HG03457 (cell line): ENCODE results near the gene PBX1.

Source experiments
- ATAC-seq: cut with Tn5 transposase; IDR thresholded peaks from one replicate; pipeline ENCODE4 v1.9.1; 2021; ENCODE audit warnings: moderate number of reproducible peaks; ENCODE audit not compliant: unreplicated experiment

Gene PBX1

DNA sequence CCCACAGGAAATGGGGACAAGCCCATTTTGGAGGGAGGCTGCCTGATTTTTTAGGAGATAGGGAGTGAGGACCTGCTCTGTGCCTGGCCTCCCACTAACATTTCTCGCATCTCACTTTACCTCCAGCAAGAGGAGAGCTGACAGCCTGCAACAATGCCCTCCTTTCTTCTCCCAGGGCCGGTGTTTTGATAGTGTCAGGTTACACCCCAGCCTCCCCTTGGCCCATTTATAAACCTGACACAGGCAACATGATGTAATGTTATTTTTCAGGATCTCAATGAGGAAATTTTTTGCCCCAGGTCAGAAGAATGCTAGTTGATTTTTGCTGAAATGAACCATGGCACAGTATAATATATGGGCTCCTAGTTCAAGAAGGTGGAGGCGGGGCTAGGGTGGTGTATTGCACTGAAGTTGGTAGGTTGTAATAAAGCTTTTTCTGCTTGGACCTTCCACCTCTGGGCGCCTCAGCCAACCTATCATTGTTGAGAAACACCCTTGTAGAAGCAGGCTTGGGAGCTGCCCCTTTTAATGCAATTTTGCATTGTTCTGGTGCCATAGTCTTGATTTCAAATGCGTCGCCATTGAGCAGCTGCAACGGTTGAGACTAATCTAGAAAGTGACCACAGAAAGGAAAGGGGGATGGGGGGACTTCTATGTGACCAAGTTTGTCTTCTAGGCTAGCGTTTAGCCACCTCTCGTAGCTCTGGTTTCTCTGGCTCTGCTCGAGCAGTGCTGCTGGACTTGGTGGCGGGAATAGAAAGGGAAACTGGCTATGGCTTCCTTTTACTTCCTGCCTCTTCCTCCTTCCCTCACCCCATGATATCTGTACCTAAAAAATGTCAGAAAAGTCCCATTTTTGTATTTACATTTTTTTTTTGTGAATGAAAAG, 53.0 kb downstream of the PBX1 start:
- no peak for ATAC-seq

- no peak for ATAC-seq
Observed at GRCh38 chr1:164613176-164613575, 54.2 kb downstream of the PBX1 start.

DNA sequence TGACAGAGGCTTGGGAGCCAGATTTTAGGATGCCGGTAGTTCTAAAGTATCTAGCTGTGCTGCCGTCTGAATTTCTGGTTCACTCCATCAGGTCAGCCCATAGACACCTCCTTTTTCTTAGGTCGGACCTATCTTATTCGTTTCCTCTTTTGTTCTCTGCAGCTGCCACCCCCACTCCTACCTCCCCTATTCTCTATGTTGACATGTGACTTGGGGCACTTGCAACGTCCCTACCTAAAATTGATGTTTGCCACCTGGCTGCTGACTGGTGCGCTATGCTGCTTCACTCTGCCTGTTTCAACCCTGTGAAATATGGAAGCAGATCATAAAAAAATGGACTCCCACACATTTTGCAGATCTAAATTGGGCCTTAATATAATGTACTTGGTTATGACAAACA, 55.3 kb downstream of the PBX1 start:
- no peak for ATAC-seq

GRCh38 chr1:164617377-164618201, 58.6 kb downstream of the PBX1 start:
- ATAC-seq = no peak

- ATAC-seq = no peak
Observed at GRCh38 chr1:164618202-164618564, 59.2 kb downstream of the PBX1 start.

- ATAC-seq = no peak
Observed at GRCh38 chr1:164619006-164619784, 60.2 kb downstream of the PBX1 start.

DNA sequence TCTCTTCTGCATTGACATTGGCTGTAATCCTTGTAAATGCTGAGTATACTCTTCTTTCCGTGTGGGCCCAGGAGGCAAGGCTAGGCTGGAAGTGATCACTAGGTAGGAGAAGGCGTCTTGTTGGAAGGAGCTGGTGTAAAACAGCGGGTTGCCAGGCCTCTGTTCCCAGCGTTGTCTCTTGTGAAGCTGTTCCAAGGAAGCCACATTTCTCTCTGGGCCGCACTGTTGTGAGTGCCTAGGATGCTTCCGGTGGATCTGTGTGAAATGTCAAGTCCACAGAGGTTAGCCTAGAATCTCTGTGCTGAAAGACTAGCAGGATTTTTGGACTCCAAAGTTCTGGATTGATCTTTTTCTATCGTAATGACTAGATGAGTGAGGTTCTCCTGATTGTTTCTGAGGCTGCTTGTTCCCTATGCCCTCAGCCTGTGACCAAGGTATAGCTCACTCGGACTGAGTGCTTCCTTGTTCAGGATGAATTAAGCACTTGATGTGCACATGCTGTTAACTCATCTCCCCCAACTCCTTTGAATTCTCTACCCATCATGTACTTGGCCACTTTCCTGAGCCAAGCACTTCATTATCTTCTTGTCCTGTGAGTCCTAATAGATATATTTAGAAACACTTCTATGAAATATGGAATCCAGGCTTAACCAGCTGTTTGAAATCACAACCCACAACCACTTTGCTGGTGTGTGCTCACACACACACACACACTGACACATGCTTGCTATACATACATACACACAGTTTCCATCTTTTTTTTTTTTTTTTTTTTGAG, 63.3 kb downstream of the PBX1 start:
- ATAC-seq = no peak

GRCh38 chr1:164623805-164624204, 64.8 kb downstream of the PBX1 start:
- no peak for ATAC-seq

GRCh38 chr1:164624400-164624799, 65.4 kb downstream of the PBX1 start:
- no peak for ATAC-seq

DNA sequence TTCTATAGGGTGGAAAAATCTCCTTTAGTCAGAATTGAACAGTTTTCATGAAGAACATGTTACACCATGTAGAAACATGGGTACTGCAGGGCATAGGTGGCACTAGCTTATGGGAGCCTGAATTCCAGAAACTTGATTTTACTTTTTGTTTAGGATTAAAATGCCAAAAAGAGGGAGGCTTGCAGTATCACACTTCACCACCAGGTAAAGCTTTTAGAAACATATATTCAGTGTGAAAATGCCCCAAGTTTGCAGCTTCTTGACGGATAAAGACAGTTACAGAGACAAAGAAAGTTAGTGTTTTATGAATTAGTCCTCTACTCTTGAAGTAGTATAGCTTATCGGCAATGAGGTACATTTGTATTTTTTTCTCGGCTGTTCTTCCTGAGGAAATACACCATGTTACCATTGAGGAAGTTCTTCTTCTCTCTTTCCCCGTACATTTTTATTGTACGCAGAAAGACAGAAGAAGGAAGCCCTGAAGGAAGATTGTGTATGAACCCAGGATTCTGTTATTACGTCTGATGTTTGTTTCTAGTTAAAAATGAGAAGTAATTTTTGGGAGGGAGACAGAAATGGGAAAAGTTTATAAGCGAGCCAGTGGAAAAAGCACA, 66.1 kb downstream of the PBX1 start:
- ATAC-seq = no peak

- no peak for ATAC-seq
Observed at GRCh38 chr1:164628772-164629171, 69.8 kb downstream of the PBX1 start.

GRCh38 chr1:164629971-164630370, 71.0 kb downstream of the PBX1 start:
- ATAC-seq = no peak

DNA sequence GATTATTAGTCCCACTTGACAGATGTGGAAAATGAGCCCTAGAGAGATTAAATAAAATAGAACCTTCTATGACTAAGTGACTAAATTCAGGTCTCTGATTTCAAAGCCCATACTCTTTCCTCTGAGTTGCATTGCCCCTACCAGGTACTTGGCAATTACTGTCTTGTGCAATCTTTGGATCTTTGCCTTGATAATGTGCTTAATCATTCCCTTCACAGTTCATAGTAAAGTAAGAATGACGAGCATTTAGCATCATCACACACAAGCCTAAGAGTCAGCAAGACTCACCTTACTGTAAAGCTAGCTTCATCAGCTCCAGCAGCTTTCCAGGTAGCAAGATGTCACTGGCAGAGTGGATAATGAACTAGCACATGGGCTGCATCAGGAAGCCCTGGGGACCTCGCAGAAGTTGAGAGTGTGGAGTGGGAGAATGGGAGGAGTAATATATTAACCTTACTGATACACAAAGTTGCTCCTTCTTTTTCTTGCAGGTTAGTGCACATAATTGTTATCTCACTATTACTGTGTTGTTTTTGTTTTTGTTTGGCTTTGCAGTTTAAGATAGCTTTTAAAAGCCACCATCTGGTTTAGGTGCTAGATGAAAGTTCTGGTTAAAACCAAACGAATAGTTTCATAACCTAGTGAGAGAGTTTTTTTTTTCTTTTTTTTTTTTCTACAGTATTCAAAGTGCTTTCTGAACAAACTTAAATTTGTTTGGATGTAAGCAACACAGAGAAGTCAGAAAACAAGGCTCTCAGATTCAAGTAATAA, 71.8 kb downstream of the PBX1 start:
- ATAC-seq = no peak

- no peak for ATAC-seq
Observed at GRCh38 chr1:164631751-164632150, 72.8 kb downstream of the PBX1 start.

DNA sequence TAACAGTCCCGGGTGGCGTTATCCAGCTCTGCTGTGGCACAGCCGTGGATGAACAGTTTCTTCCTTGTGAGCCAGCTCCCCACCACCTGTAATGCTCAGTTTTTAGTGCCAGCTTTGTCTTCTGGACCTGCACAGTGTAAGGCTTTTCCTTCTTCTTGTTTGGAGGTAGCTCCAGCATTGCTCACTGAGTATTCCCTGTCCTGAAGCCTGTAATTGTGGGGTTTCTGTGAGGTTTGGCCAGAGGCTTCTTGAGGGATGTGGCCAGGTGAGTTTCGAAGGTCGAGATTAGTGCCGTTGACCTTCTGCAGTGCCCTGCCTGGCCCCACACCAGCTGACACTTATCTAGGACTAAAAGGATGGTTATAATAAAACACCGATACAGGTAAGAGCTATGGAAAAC, 75.0 kb downstream of the PBX1 start:
- no peak for ATAC-seq

- ATAC-seq = no peak
Observed at GRCh38 chr1:164635059-164635802, 76.2 kb downstream of the PBX1 start.

DNA sequence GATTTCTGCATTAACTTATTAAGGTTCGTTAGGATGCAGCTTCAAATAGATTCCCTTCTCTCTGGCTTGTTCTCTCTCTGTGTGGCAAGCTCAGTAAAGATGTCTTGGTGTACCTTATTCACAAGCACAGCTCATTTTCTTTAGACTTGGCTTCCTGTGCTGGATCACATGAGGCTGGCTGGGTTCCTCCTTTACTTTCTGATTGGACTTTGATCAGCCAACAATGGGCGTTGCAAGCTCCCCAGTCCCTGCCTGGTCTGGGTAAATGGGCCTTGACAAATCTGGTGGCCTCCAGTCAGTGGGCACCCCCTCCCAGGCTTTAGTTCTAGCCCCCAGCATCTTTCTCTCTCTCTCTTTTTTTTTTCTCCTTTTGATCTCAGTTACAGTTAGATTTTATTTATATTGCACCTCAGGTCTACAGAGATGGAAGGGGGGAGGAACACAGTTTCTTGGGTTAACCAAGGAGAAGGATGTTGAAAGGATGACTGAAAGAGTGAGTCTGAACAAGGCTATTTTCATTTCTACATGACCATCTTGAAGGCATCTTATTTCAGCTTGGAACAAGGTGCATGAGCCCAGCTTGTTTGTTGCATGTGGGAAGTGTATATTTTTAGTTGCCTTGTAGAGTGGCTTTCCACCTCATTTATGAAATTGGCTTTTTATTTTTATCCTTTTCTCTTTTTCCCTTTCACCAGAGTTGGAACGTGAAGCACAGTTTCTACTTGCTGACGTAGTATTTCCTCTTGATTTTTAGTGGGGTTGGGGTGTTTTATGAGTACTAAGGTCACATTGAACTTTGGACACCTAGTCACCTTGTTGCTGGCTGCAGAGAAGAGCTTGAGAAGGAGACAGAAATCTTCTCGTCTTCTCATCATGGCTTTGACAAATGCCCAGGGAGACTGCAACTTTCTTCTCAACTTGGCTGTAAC, 77.1 kb downstream of the PBX1 start:
- ATAC-seq = no peak

DNA sequence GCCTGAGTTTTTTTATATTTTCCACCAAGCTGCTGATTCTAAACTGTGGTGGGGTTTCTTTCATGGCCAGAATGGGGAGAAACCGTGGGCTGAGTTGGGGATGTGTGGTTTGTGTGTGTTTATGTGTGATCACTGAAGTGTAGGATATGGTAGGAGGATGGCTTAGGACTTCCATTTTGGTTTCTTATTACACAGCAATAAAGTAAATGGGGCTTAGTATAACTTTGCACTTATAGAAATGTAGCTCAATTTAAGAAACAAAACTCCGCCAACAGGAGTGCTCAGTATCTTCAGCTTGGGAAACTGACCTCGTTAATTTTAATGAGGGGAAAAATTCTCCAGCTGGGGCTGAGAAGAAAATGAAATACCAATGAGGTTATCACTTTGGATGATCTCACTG, 77.8 kb downstream of the PBX1 start:
- ATAC-seq = no peak
